PFSK-1 (cell line): ENCODE results near the gene CADM2.

Experiments used
- FOXP2 ChIP-seq: optimal IDR thresholded peaks from 2 replicates; pipeline ENCODE3; 2011; ENCODE audit warnings: borderline replicate concordance, control low read depth, inconsistent platforms; ENCODE audit not compliant: insufficient read depth; ENCODE audit errors: extremely low read length, extremely low read depth
- POLR2AphosphoS5 ChIP-seq: IDR thresholded peaks from 2 replicates; pipeline ENCODE4 v1.6.1; 2012; ENCODE audit warnings: low read depth, mild to moderate bottlenecking, control low read depth, low read length, moderate library complexity
- REST ChIP-seq, 2 experiments: IDR thresholded peaks; 2 replicates each; pipeline versions ENCODE4 v1.6.1 to v1.8.0; 2011 to 2012; ENCODE audit warnings: low read depth in 2 of 2, low read length in 2 of 2, control low read depth in 1 of 2, inconsistent platforms in 1 of 2, mild to moderate bottlenecking in 1 of 2, moderate library complexity in 1 of 2; ENCODE audit not compliant: insufficient read depth in 1 of 2
- SIN3A ChIP-seq: IDR thresholded peaks from 2 replicates; pipeline ENCODE4 v1.6.1; 2012; ENCODE audit warnings: mild to moderate bottlenecking, low read length, moderate library complexity, borderline replicate concordance; ENCODE audit not compliant: insufficient read depth
- TAF1 ChIP-seq: IDR thresholded peaks from 2 replicates; pipeline ENCODE4 v1.6.1; 2012; ENCODE audit warnings: low read length, control low read depth, borderline replicate concordance; ENCODE audit not compliant: insufficient read depth

The CADM2 gene

GRCh38 chr3:84962415-84962814, 3.6 kb downstream of the CADM2 start:
- TF ChIP-seq REST (IDR thresholded peaks at IDR 0.05; ENCODE audit: insufficient read depth in 1 of 2, low read depth in 2 of 2, low read length in 2 of 2) (no peak), FOXP2 (no peak), SIN3A (no peak), POLR2AphosphoS5 (no peak), TAF1 (no peak)

GRCh38 chr3:84963137-84963536, 4.3 kb downstream of the CADM2 start:
- TF ChIP-seq TAF1 = no peak

DNA sequence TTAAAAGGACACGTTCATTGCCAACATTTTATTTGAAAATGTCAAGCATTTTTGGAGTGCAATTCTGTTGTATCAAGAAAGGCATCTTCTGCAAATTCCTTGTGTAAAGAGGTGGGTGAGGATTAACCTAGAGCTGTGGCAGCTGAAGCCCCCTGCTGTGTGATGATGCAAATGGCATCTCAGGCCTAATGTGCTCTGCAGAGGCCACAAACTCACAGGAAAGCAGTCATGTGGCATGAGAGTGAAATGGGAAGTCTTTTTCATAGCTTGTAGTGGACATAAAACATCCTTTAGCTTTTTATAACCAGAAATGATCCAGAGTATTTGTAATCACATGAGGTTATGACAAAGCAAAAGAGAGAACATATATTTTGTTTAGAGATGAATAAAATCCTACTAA, 6.4 kb downstream of the CADM2 start:
- no peak for TF ChIP-seq TAF1
- TF ChIP-seq SIN3A = no peak
- TF ChIP-seq FOXP2 = no peak

GRCh38 chr3:84967767-84968581, 9.2 kb downstream of the CADM2 start:
- TF ChIP-seq SIN3A (no peak), REST (IDR thresholded peaks at IDR 0.05; ENCODE audit: insufficient read depth in 1 of 2, low read depth in 2 of 2, low read length in 2 of 2) (no peak), TAF1 (no peak)

GRCh38 chr3:84968701-84969235, 10.0 kb downstream of the CADM2 start:
- TF ChIP-seq POLR2AphosphoS5 (no peak), REST (IDR thresholded peaks at IDR 0.05; ENCODE audit: insufficient read depth in 1 of 2, low read depth in 2 of 2, low read length in 2 of 2) (no peak), TAF1 (no peak), SIN3A (no peak), FOXP2 (no peak)

- no peak for TF ChIP-seq SIN3A
- TF ChIP-seq POLR2AphosphoS5 = no peak
- no peak for TF ChIP-seq TAF1
- no peak for TF ChIP-seq REST (IDR thresholded peaks at IDR 0.05; ENCODE audit: insufficient read depth in 1 of 2, low read depth in 2 of 2, low read length in 2 of 2)
- TF ChIP-seq FOXP2 = no peak
These were observed 15.6 kb downstream of the CADM2 start for GRCh38 chr3:84974347-84974746.
